ENCODE measurements around the gene KRTAP2-1. TPM values are rescaled to one million over a fixed set of nuclear protein-coding genes. Genes with fewer than 3 reads are reported as not detected.
"Not testable (repeated sequence)": the region's sequence is repeated elsewhere in the genome, so short reads cannot be mapped to it uniquely, and the experiment has no call there.

KRTAP2-1 gene
- total RNA-seq, 1 donor from 2014 or later, result not detected

DNA sequence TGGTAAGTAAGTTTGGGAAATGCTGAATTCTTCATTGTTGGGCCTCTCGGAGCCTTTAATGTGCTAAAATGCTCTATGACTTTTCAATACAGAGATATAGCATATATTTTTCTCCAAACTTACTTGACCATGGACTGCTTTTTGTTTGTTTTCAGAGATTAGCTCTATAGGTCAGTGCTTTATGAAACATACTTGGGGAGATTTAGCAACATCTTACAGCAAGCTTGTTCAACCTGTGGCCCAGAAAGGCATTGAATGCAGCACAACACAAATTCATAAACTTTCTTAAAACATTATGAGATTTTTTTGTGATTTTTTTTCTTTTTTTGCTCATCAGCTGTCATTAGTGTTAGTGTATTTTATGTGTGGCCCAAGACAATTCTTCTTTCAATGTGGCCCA is 37.2 kb downstream of the KRTAP2-1 start:
- no peak overlapping the region for H3K4me3 ChIP-seq (ENCODE audit: low read depth, low read length)
- TF ChIP-seq CTCF (conservative IDR thresholded peaks at IDR 0.05; ENCODE audit: low read depth, low read length), result no peak
- no peak for DNase-seq (ENCODE audit: low read depth)

GRCh38 chr17:41009301-41009760 is 37.8 kb downstream of the KRTAP2-1 start:
- no peak for TF ChIP-seq CTCF (conservative IDR thresholded peaks at IDR 0.05; ENCODE audit: low read depth, low read length)
- no peak overlapping the region for H3K4me3 ChIP-seq (ENCODE audit: low read depth, low read length)
- no peak for DNase-seq (ENCODE audit: low read depth)

DNA sequence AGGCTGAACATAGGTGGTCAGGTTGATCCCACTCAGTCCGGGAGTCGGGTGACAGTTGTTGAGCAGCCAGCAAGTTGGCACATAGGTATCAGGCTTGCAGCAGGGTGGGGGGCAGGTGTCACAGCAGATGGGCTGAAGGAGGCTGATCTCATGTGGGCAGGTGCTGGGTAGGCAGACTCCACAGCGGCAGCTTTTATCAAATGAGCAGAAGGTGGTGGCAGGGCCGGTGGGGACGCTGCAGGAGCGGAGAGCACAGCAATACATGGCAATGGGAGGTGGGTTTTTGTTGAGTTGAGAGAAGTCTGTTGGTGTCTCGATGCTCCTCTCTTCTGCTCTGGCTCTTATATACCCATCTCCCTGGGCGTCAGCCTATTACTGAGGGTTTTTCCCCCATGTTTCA is 38.3 kb downstream of the KRTAP2-1 start, which contains the start of gene KRTAP3-1:
TSS of gene KRTAP3-1 (minus strand) at position 318 of the 400 bp plus-strand sequence. CDS start at position 264, 54 bp downstream.
- no peak within 1 kb of the TSS for H3K4me3 ChIP-seq (ENCODE audit: low read depth, low read length)
- DNase-seq (ENCODE audit: low read depth), result no peak
- no peak for TF ChIP-seq CTCF (conservative IDR thresholded peaks at IDR 0.05; ENCODE audit: low read depth, low read length)

DNA sequence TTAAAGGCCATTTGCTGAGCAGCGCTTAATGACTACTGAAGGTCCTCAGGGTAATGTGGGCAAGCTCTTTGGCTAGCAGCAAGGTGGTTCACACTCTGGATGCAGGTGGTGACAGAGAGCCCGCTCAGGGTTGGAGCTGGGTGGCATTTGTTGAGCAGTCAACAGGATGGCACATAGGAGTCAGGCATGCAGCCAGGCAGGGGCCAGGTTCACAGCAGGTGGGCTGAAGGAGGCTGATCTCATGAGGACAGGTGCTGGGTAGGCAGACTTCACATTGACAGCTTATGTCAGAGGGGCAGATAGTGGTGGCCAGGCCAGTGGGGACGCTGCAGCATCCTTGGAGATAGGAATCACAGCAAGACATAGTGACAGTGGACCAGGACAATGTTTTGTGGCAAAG is 42.7 kb downstream of the KRTAP2-1 start:
- no peak for TF ChIP-seq CTCF (conservative IDR thresholded peaks at IDR 0.05; ENCODE audit: low read depth, low read length)
- H3K4me3 ChIP-seq (ENCODE audit: low read depth, low read length), result no peak overlapping the region
- DNase-seq (ENCODE audit: low read depth), result no peak

DNA sequence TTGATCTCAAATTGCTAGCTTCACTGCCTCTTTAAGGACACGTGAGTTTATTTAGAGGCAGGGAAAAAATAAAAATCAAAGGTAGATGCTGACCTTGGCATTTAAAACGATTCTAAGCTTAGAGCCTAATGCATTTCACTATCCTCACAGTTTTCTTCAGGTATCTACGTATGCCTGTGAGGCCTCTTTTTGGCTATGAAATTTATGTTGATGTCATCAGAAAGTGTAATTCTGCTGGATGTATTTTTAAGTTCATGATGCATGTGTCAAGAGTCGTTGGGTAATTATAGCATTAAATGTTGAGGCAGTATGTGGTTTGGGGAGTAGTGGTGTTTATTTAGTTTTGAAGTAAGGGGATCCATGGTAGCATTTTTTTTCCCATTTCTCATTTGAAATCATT is 43.2 kb downstream of the KRTAP2-1 start:
- H3K4me3 ChIP-seq (ENCODE audit: low read depth, low read length), result no peak overlapping the region
- no peak for TF ChIP-seq CTCF (conservative IDR thresholded peaks at IDR 0.05; ENCODE audit: low read depth, low read length)
- no peak for DNase-seq (ENCODE audit: low read depth)

GRCh38 chr17:41002814-41003213 is 44.3 kb downstream of the KRTAP2-1 start:
- TF ChIP-seq CTCF (conservative IDR thresholded peaks at IDR 0.05; ENCODE audit: low read depth, low read length), result no peak
- H3K4me3 ChIP-seq (ENCODE audit: low read depth, low read length), result no peak overlapping the region
- no peak for DNase-seq (ENCODE audit: low read depth)

DNA sequence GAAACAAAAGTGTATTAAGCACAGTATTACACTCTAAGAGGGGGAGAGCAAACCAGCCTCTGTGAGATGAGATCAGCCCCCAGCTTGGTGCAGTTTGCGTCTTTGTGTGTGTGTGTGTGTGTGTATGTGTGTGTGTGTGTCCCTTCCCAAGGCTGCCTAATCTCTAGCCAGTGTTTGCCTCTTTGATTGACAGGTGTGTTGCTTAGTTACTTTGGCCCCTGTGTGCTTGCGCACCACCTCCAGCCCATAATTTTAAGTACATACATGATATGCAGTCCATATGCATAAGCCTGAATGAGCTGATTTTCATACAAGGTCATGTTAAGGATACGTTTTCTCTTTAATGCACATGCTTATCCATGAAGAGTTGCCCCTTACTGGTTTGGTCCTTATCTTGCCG is 45.3 kb downstream of the KRTAP2-1 start:
- no peak overlapping the region for H3K4me3 ChIP-seq (ENCODE audit: low read depth, low read length)
- no peak for DNase-seq (ENCODE audit: low read depth)
- no peak for TF ChIP-seq CTCF (conservative IDR thresholded peaks at IDR 0.05; ENCODE audit: low read depth, low read length)

DNA sequence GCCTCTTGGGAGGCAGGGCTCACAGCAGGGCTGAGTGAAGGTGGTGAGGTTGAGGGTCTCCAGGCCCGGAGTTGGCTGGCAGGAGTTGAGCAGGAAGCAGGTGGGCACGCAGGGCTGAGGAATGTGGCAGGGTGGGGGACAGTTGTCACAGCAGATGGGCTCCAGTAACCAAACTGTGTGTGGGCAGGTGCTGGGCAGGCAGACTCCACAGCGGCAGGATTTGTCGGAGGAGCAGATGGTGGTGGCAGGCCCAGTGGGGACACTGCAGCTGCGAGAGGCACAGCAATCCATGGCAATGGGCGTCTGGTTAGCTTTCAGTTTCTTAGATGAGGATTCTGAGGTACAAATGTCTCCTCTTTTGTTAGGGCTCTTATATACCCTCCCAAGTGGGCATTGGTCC is 47.6 kb downstream of the KRTAP2-1 start, which contains the start of gene KRTAP3-2:
TSS of gene KRTAP3-2 (minus strand) at position 344 of the 400 bp plus-strand sequence. CDS start at position 291, 53 bp downstream.
- H3K4me3 ChIP-seq (ENCODE audit: low read depth, low read length); DNase-seq (ENCODE audit: low read depth): not testable (repeated sequence)
